Right lobe of liver (tissue), 6 donors: ENCODE results near the gene MACROH2A2. TPM values are rescaled to one million over a fixed set of nuclear protein-coding genes. Genes with fewer than 3 reads are reported as not detected.

Source experiments
- ATAC-seq, 4 donors: fragments of 200-7000 bp; cut with Tn5 transposase; one replicate each; pipeline ENCODE4 v1.9.1; 2020; ENCODE audit warnings: mild to moderate bottlenecking in 4 of 4, moderate library complexity in 4 of 4
- DNase-seq, 3 donors: peaks; one replicate each; pipeline ENCODE4 v3.0.0-alpha.2; 2020
- H3K27ac ChIP-seq, 3 donors: fragments of 200-600 bp; one replicate each; pipeline ENCODE4 v1.8.0; 2022
- H3K27me3 ChIP-seq, 2 donors: fragments of 200-600 bp; one replicate each; pipeline ENCODE4 v1.8.0; 2022
- H3K36me3 ChIP-seq, 4 donors: fragments of 200-600 bp; sonication (generic) in 1 of 4; one replicate each; pipeline versions ENCODE4 v1.5.1 to v1.8.0; 2017 to 2022; ENCODE audit warnings: control low read depth in 1 of 4
- H3K4me1 ChIP-seq, 4 donors: fragments of 200-600 bp; sonication (generic) in 1 of 4; one replicate each; pipeline versions ENCODE4 v1.5.1 to v1.8.0; 2017 to 2022; ENCODE audit warnings: control low read depth in 1 of 4
- H3K4me3 ChIP-seq, 3 donors: fragments of 200-600 bp; one replicate each; pipeline ENCODE4 v1.8.0; 2022
- H3K9me3 ChIP-seq, 4 donors: fragments of 200-600 bp; sonication (generic) in 1 of 4; one replicate each; pipeline versions ENCODE4 v1.5.1 to v1.8.0; 2017 to 2022; ENCODE audit warnings: control low read depth in 1 of 4
- POLR2A ChIP-seq: fragments of 450-650 bp; IDR thresholded peaks from one replicate; pipeline ENCODE4 v1.6.1; 2017; ENCODE audit warnings: antibody characterized with exemption, mild to moderate bottlenecking
- WGBS: methylation state at CpG from one replicate; pipeline ENCODE4 v1.1.6; 2018; ENCODE audit warnings: low coverage, low lambda C conversion rate; ENCODE audit not compliant: insufficient coverage; ENCODE audit errors: missing lambda C conversion rate; 5-methylcytosine and 5-hydroxymethylcytosine counted together
- intact Hi-C, 2 donors: fragments of 100-400 bp; cut with DNase I; formaldehyde crosslinking; loops; one replicate each; pipeline versions ENCODE4 v1.11.2 to v1.14.1; 2022
- total RNA-seq, 6 experiments: library from RNA; depleted of rRNA in 2 of 6; stranded (reverse); fragments of >200 nt in 2 of 6; fragmentation: NEBNext Ultra II Directional in 3 of 6; extraction: Animal tissue kit (Norgen Biotek cat#: 25700) in 3 of 6; gene quantifications; one replicate each; pipeline versions ENCODE4 v1.1.0 to v1.2.4, GENCODE V29; 2016 to 2023
- TF ChIP-seq, protein P1 (sequence below), 4 donors: fragments of 200-600 bp in 3 of 4; fragments of 450-650 bp in 1 of 4; IDR thresholded peaks; one replicate each; pipeline versions ENCODE4 v1.5.1 to v1.8.0; 2016 to 2022; ENCODE audit warnings: antibody characterized with exemption in 4 of 4, mild to moderate bottlenecking in 2 of 4
- donor health status: DM: no; HTN: yes; CAD: no.
- donor health status: DM: no; HTN: no; CAD: no.
- donor health status: DM: no; HTN: no; CAD: no.
- donor health status: DM: no; HTN: yes; CAD: no.
- donor health status: DM: no; HTN: yes; CAD: no.

The MACROH2A2 gene
- total RNA-seq, 6 experiments from 2014 or later = 2.0 to 12.1 (median 5.0) TPM

DNA sequence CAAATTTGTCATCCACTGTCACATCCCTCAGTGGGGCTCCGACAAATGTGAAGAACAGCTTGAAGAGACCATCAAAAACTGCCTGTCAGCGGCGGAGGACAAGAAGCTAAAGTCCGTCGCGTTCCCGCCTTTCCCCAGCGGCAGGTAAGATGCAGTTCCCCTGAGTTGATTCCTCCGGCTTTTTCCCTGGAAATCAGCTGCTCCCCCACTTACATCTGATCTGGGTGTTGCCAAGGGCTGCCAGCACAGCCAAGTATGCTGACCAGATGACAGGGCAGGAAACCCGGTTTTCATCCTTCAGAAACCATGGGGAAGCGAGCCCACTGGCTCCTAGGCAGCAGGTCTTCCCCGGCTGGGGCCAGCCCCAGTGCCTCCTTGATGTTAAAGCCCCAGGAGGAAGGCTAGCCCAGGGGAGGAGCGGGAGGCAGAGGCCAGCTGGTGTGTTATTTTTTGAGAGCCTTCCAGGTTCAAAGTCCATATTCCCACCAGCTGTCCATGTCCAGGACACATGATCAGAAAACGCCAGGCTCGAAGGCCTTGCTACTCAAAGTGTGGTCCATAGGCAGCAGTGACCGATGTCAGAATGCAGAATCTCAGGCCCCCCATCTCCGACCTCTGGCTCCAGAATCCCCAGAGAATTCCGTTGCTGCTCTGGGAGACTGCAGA is 56.6 kb downstream of the MACROH2A2 start:
- H3K4me3 ChIP-seq = peak overlapping the region in 2 of 3 donors; percentile 36 to 63
- TF ChIP-seq, protein P1, sequence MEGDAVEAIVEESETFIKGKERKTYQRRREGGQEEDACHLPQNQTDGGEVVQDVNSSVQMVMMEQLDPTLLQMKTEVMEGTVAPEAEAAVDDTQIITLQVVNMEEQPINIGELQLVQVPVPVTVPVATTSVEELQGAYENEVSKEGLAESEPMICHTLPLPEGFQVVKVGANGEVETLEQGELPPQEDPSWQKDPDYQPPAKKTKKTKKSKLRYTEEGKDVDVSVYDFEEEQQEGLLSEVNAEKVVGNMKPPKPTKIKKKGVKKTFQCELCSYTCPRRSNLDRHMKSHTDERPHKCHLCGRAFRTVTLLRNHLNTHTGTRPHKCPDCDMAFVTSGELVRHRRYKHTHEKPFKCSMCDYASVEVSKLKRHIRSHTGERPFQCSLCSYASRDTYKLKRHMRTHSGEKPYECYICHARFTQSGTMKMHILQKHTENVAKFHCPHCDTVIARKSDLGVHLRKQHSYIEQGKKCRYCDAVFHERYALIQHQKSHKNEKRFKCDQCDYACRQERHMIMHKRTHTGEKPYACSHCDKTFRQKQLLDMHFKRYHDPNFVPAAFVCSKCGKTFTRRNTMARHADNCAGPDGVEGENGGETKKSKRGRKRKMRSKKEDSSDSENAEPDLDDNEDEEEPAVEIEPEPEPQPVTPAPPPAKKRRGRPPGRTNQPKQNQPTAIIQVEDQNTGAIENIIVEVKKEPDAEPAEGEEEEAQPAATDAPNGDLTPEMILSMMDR (IDR thresholded peaks at IDR 0.05) = no peak
- TF ChIP-seq POLR2A = peak; percentile 15
- intact Hi-C loops = no loop called here
- peak overlapping the region in 2 of 3 donors; percentile 59 to 64 for H3K27ac ChIP-seq
- DNase-seq = peak; percentile 50 to 82 (median 81)
- H3K4me1 ChIP-seq = peaks cover 0 to 22% (median 5%) of the 10 kb centered on the region in 4 donors
- peak; percentile 89 to 92 (median 91) for ATAC-seq
- 20% methylated on average over 6 of the region's 18 CpGs for WGBS
- H3K27me3 ChIP-seq = no peaks in the 10 kb centered on the region
- H3K9me3 ChIP-seq = no peaks in the 10 kb centered on the region
- peaks cover 0 to 27% (median 10%) of the 10 kb centered on the region in 4 donors for H3K36me3 ChIP-seq

DNA sequence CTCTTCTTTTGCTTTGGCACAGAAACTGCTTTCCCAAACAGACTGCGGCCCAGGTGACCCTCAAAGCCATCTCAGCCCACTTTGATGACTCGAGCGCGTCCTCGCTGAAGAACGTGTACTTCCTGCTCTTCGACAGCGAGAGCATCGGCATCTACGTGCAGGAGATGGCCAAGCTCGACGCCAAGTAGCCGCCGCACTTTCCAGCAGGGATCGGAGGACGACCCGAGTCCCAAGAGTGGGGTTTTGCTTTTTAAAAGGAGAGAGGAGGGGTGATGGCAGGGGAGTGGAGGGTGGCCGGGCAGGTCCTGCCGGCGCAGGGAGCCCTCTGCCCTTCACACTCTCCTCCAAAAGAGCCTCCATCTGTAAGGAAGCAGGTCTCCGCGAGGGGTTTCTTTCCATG is 58.9 kb downstream of the MACROH2A2 start:
- no peak for ATAC-seq
- WGBS = 89% methylated on average over 3 of the region's 22 CpGs
- intact Hi-C loops = no loop called here
- Histone ChIP-seq H3K27me3 (no peaks in the 10 kb centered on the region), H3K4me3 (no peak overlapping the region), H3K4me1 (peaks cover 0 to 22% (median 6%) of the 10 kb centered on the region in 4 donors), H3K27ac (no peak overlapping the region), H3K9me3 (no peaks in the 10 kb centered on the region), H3K36me3 (peaks cover 0 to 46% (median 14%) of the 10 kb centered on the region in 4 donors)
- TF ChIP-seq, protein P1 (IDR thresholded peaks at IDR 0.05) = no peak
- no peak for TF ChIP-seq POLR2A
- no peak for DNase-seq

DNA sequence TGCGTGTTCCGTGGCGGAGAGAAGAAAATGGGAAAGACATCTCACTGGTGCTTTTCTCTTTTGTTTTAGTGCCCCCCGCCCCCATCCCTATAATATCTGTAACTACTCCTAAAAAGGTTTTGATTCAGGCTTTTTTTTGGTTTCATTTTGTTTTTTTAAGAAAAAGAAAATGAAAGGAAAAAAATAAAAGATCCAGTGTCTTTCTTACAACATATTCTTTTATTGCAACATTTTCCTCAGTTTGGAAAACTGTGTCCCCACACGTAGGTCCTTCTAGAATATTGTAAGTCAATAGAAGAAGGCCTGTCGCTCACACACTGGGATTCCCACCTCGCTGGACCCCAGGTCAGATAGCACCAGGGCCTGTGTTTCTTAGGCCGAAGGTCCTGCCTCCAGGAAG is 59.4 kb downstream of the MACROH2A2 start:
- TF ChIP-seq POLR2A = no peak
- TF ChIP-seq, protein P1 (IDR thresholded peaks at IDR 0.05) = no peak
- no peak for ATAC-seq
- no peak overlapping the region for H3K27ac ChIP-seq
- WGBS = 79% methylated on average over 7 of the region's 8 CpGs
- H3K4me1 ChIP-seq = peaks cover 0 to 22% (median 6%) of the 10 kb centered on the region in 4 donors
- no peak overlapping the region for H3K4me3 ChIP-seq
- DNase-seq = no peak
- intact Hi-C loops = no loop called here
- no peaks in the 10 kb centered on the region for H3K9me3 ChIP-seq
- H3K36me3 ChIP-seq = peaks cover 0 to 47% (median 14%) of the 10 kb centered on the region in 4 donors
- no peaks in the 10 kb centered on the region for H3K27me3 ChIP-seq

DNA sequence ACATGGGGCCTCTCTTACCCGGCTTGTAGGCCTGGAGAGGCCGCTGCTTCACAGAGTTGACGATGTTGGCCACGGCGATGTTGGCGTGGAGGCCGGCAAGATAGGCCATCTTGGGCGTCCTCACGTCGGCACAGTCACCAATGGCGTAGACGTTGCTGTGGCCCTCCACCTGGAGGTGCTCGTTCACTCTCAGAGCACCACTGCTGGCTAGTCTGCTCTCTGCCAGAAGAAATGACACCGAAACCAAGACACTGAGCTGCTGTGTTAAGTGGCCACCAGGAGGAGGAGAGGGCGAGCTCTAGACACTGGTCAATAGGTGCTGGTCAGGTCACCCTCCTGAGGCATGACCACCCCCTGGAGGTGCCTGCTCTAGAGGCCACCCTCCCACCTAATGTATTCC is 62.3 kb downstream of the MACROH2A2 start:
- H3K27ac ChIP-seq = no peak overlapping the region
- H3K36me3 ChIP-seq = peaks cover 0 to 65% (median 14%) of the 10 kb centered on the region in 4 donors
- H3K4me1 ChIP-seq = peaks cover 0 to 7% (median 4%) of the 10 kb centered on the region in 4 donors
- H3K4me3 ChIP-seq = no peak overlapping the region
- no peaks in the 10 kb centered on the region for H3K9me3 ChIP-seq
- DNase-seq = no peak
- TF ChIP-seq, protein P1 (IDR thresholded peaks at IDR 0.05) = no peak
- no peak for TF ChIP-seq POLR2A
- intact Hi-C loops = no loop called here
- 88% methylated on average over 6 of the region's 15 CpGs for WGBS
- H3K27me3 ChIP-seq = no peaks in the 10 kb centered on the region
- ATAC-seq = no peak
